GM12878 (cell line): ENCODE measurements around the gene USP31.

Experiments
- BRCA1 ChIP-seq: IDR thresholded peaks from 2 replicates; pipeline ENCODE4 v1.6.1; 2011; ENCODE audit warnings: low read depth, low read length, improper control_type of control experiment
- CTCF ChIP-seq, 3 experiments: IDR thresholded peaks in 2 of 3; conservative IDR thresholded peaks in 1 of 3; 2 replicates each; pipeline ENCODE4 v1.5.1; 2011; ENCODE audit warnings: low read depth in 3 of 3, low read length in 3 of 3, mild to moderate bottlenecking in 3 of 3, control low read depth in 2 of 3, moderate library complexity in 2 of 3, inconsistent platforms in 1 of 3, mixed read lengths in 1 of 3; ENCODE audit not compliant: control insufficient read depth in 2 of 3, insufficient read depth in 1 of 3; ENCODE audit errors: extremely low read depth in 1 of 3
- EP300 ChIP-seq, 2 experiments: fragments of 150-350 bp in 1 of 2; IDR thresholded peaks; 2 replicates each; pipeline ENCODE4 v1.6.1; 2011 to 2012; ENCODE audit warnings: low read depth in 2 of 2, low read length in 2 of 2, borderline replicate concordance in 1 of 2, improper control_type of control experiment in 1 of 2, inconsistent platforms in 1 of 2; ENCODE audit not compliant: control insufficient read depth in 1 of 2
- EZH2 ChIP-seq: IDR thresholded peaks from 2 replicates; pipeline ENCODE4 v1.6.1; 2012; ENCODE audit warnings: low read depth, mild to moderate bottlenecking, control low read depth, inconsistent platforms, low read length, borderline replicate concordance; ENCODE audit not compliant: control insufficient read depth
- JUNB ChIP-seq: IDR thresholded peaks from 2 replicates; pipeline ENCODE4 v1.6.1; 2016; ENCODE audit warnings: antibody characterized with exemption, mild to moderate bottlenecking
- MAX ChIP-seq: IDR thresholded peaks from 2 replicates; pipeline ENCODE4 v1.6.1; 2012; ENCODE audit warnings: low read depth, low read length, improper control_type of control experiment
- MXI1 ChIP-seq: fragments of 150-350 bp; IDR thresholded peaks from 2 replicates; pipeline ENCODE4 v1.6.1; 2011; ENCODE audit warnings: low read depth, mild to moderate bottlenecking, inconsistent platforms, low read length, improper control_type of control experiment
- NBN ChIP-seq: fragments of 450-650 bp; IDR thresholded peaks from 2 replicates; pipeline ENCODE4 v1.6.1; 2016
- NFXL1 ChIP-seq: fragments of 450-650 bp; IDR thresholded peaks from 2 replicates; pipeline ENCODE4 v1.6.1; 2017; ENCODE audit warnings: antibody characterized with exemption, mild to moderate bottlenecking, borderline replicate concordance
- POLR2A ChIP-seq: IDR thresholded peaks from 2 replicates; pipeline ENCODE4 v1.6.1; 2011; ENCODE audit warnings: low read depth, mild to moderate bottlenecking, low read length
- POLR2AphosphoS5 ChIP-seq: IDR thresholded peaks from 2 replicates; pipeline ENCODE4 v1.6.1; 2011; ENCODE audit warnings: mild to moderate bottlenecking, low read length, inconsistent platforms
- SMC3 ChIP-seq: IDR thresholded peaks from 2 replicates; pipeline ENCODE4 v1.6.1; 2011; ENCODE audit warnings: low read length, improper control_type of control experiment, borderline replicate concordance
- TCF7 ChIP-seq: IDR thresholded peaks from 2 replicates; pipeline ENCODE4 v1.6.1; 2014; ENCODE audit warnings: antibody characterized with exemption, borderline replicate concordance

GRCh38 chr16:23132775-23133463 lies 16.3 kb downstream of the USP31 start:
- TF ChIP-seq SMC3 (no peak), POLR2A (no peak), CTCF (IDR thresholded peaks at IDR 0.05 in 2 of 3, conservative IDR thresholded peaks at IDR 0.05 in 1 of 3; ENCODE audit: control insufficient read depth in 2 of 3, extremely low read depth in 1 of 3, insufficient read depth in 1 of 3, low read depth in 3 of 3, low read length in 3 of 3) (no peak), EP300 (IDR thresholded peaks at IDR 0.05; ENCODE audit: borderline replicate concordance in 1 of 2, control insufficient read depth in 1 of 2, low read depth in 2 of 2, low read length in 2 of 2) (no peak), BRCA1 (no peak), EZH2 (no peak), POLR2AphosphoS5 (no peak), TCF7 (no peak), NBN (no peak), MAX (no peak), MXI1 (no peak), JUNB (no peak), NFXL1 (no peak)
